Thymus (tissue), 11 donors: ENCODE data around the gene OR2J3. TPM values are rescaled to one million over a fixed set of nuclear protein-coding genes. Genes with fewer than 3 reads are reported as not detected.
"Not testable (repeated sequence)": the region's sequence is repeated elsewhere in the genome, so short reads cannot be mapped to it uniquely, and the experiment has no call there.

ENCODE experiments used
- DNase-seq, 9 donors: peaks; one replicate each; pipeline ENCODE4 v3.0.0-alpha.2; 2013; ENCODE audit warnings: low spot score in 9 of 9, low read depth in 6 of 9, missing footprints in 1 of 9
- H3K27ac ChIP-seq, 2 donors: one replicate each; pipeline ENCODE4 v1.5.1; 2013; ENCODE audit warnings: control low read depth in 1 of 2, low read depth in 1 of 2, low read length in 1 of 2, mild to moderate bottlenecking in 1 of 2, moderate library complexity in 1 of 2
- H3K27me3 ChIP-seq, 2 donors: one replicate each; pipeline ENCODE4 v1.5.1; 2013; ENCODE audit warnings: low read length in 1 of 2; ENCODE audit not compliant: control insufficient read depth in 2 of 2, insufficient read depth in 1 of 2
- H3K36me3 ChIP-seq, 2 donors: one replicate each; pipeline ENCODE4 v1.5.1; 2013; ENCODE audit warnings: low read length in 1 of 2, mild to moderate bottlenecking in 1 of 2, moderate library complexity in 1 of 2; ENCODE audit not compliant: control insufficient read depth in 2 of 2, insufficient read depth in 2 of 2
- H3K4me1 ChIP-seq, 2 donors: one replicate each; pipeline ENCODE4 v1.5.1; 2013; ENCODE audit warnings: low read length in 2 of 2; ENCODE audit not compliant: control insufficient read depth in 2 of 2, insufficient read depth in 2 of 2
- H3K4me3 ChIP-seq, 2 donors: one replicate each; pipeline ENCODE4 v1.5.1; 2013; ENCODE audit warnings: low read length in 2 of 2, control low read depth in 1 of 2, mild to moderate bottlenecking in 1 of 2
- H3K9me3 ChIP-seq, 2 donors: one replicate each; pipeline ENCODE4 v1.5.1; 2013; ENCODE audit warnings: low read length in 1 of 2, mild to moderate bottlenecking in 1 of 2; ENCODE audit not compliant: control insufficient read depth in 2 of 2, insufficient read depth in 1 of 2
- WGBS: extraction: QIAGEN DNeasy Blood & Tissue Kit; methylation state at CpG from one replicate; pipeline ENCODE4 v1.1.7; 2013; 5-methylcytosine and 5-hydroxymethylcytosine counted together
- polyA plus RNA-seq: library from polyadenylated mRNA; stranded (reverse); fragments of 200-250 nt; gene quantifications from one replicate; pipeline ENCODE4 v1.2.3, GENCODE V29; 2013
- total RNA-seq: library from RNA; stranded (reverse); fragments of 120-200 nt; gene quantifications from one replicate; pipeline ENCODE4 v1.2.4, GENCODE V29; 2013
- donor health status: healthy.

The OR2J3 gene
- total and polyA plus RNA-seq, 2 donors = 0.05 TPM; not detected in 1

DNA sequence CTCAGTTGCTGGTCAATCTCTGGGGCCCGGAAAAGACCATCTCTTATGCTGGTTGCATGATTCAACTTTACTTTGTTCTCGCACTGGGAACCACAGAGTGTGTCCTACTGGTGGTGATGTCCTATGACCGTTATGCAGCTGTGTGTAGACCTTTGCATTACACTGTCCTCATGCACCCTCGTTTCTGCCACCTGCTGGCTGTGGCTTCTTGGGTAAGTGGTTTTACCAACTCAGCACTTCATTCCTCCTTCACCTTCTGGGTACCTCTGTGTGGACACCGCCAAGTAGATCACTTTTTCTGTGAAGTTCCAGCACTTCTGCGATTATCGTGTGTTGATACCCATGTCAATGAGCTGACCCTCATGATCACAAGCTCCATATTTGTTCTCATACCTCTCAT lies 4.3 kb downstream of the OR2J3 start:
- no peak for DNase-seq
- H3K27me3 ChIP-seq = peaks cover 0 to 2% of the 10 kb centered on the region in 2 donors
- H3K27ac ChIP-seq = no peak overlapping the region
- H3K9me3 ChIP-seq = no peaks in the 10 kb centered on the region
- no peak overlapping the region for H3K4me3 ChIP-seq
- no peaks in the 10 kb centered on the region for H3K36me3 ChIP-seq
- no peaks in the 10 kb centered on the region for H3K4me1 ChIP-seq
- WGBS = 82% methylated on average over 7 of the region's 7 CpGs

DNA sequence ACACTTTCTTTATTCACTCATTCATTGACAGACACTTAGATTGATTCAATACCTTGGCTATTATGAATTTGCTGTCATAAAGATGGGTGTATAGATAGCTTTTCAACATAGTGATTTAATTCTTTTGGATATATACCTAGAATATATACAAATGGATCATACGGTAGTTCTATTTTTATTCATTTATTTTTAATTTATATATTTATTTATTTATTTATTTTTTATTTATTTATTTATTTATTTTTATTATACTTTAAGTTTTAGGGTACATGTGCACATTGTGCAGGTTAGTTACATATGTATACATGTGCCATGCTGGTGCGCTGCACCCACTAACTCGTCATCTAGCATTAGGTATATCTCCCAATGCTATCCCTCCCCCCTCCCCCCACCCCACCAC lies 7.1 kb downstream of the OR2J3 start:
- H3K27me3 ChIP-seq, H3K4me3 ChIP-seq, DNase-seq, H3K36me3 ChIP-seq, H3K9me3 ChIP-seq, H3K27ac ChIP-seq, H3K4me1 ChIP-seq: not testable (repeated sequence)
- WGBS = 98% methylated on average over 1 of the region's 3 CpGs

DNA sequence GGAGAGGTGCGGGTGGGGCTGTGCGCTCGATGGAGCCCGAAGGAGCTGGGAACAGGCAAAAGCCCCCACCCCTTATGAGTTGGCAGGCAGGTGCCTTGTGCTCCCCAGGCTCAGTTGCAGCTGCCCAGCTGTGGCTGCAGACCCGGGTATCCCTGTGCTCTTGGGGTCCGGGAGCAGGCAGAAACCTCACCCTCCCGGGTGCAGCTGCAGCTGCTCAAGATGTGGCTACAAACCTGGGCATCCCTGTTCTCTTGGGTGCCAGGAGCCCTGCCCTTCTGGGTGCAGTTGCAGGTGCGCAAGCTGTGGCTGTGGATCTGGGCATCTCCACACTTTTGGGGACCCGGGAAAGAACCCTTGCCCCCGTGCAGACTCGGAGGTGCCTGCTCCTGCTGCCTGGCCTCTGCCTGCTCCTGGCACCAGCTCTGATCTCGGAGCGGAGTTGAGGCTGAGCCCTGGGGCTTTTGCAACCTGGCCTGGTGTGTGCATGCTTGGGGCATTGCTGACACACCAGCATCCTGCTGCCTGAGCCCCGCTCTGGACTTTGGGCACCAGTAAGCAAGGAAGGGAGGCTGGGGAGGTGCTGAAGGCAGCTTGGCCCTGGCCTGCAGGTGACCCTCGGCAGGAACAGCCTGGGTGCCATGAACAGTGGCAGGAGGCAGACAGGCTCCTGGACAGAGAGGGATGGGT lies 21.6 kb downstream of the OR2J3 start:
- whole genome bisulfite sequencing = 87% methylated on average over 15 of the region's 15 CpGs
- no peaks in the 10 kb centered on the region for H3K4me1 ChIP-seq
- no peaks in the 10 kb centered on the region for H3K9me3 ChIP-seq
- H3K27ac ChIP-seq = no peak overlapping the region
- no peak for DNase-seq
- no peaks in the 10 kb centered on the region for H3K36me3 ChIP-seq
- H3K4me3 ChIP-seq = no peak overlapping the region
- H3K27me3 ChIP-seq = no peaks in the 10 kb centered on the region

DNA sequence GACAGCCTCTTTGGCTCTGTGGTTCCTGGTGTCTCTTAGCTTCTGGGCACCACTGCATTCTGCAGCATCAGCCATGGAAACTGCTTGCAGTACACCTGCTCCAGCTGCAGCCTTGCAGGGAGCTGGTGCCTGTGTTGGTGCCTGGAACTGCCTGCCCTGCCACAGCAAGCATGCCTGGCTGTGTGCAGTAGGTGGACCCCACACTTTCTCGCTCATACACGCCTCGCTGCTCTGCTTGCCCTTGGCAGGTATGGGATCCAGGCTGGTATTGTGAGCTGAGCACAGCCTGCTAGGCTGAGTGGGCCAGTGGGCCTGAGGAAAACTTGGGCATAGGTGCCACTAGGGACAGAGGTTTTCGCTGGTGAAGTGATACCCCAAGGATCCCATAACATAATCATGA lies 22.8 kb downstream of the OR2J3 start:
- no peaks in the 10 kb centered on the region for H3K4me1 ChIP-seq
- 92% methylated on average over 4 of the region's 4 CpGs for WGBS
- no peaks in the 10 kb centered on the region for H3K36me3 ChIP-seq
- H3K9me3 ChIP-seq = no peaks in the 10 kb centered on the region
- H3K4me3 ChIP-seq = no peak overlapping the region
- no peak overlapping the region for H3K27ac ChIP-seq
- H3K27me3 ChIP-seq = no peaks in the 10 kb centered on the region
- DNase-seq = no peak

DNA sequence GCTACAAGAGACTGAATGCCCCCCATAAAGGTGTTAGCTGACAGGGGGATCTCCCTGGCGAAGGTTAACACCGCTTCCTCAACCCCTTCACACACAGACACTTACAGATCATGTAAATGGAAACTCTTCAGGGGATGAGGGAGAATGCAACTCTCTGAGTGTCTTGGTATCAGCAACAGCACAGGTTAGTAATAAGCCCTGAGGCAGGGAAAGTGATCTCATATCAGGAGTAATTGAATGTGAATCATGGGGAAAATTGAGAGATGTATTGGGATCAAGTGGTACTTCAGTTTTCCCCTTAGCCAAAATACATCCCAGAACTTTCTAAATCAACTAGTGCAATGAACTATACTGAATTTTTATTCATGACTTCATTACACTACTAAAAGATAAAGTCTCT lies 23.8 kb downstream of the OR2J3 start:
- 82% methylated on average over 2 of the region's 2 CpGs for WGBS
- Histone ChIP-seq H3K9me3 (no peaks in the 10 kb centered on the region), H3K36me3 (no peaks in the 10 kb centered on the region), H3K4me3 (no peak overlapping the region), H3K27ac (no peak overlapping the region), H3K27me3 (no peaks in the 10 kb centered on the region), H3K4me1 (no peaks in the 10 kb centered on the region)
- no peak for DNase-seq

DNA sequence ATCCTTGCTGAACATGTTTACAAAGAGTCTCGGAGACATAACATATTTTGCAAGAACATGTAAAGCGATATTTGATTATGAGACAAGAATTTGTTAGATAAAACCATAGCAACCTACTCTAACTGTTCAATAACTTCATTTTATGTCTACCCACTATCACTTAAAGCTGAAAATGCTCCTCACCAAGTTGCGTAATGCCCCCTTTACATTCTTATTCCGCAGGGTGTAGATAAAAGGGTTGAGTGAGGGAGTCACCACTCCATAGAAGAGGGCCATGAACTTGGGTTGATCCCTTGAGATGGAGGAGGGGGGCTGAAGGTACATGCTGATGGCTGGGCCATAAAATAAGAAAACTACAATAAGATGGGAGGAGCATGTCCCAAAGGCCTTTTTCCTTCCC lies 29.9 kb downstream of the OR2J3 start:
- H3K9me3 ChIP-seq = no peaks in the 10 kb centered on the region
- no peaks in the 10 kb centered on the region for H3K36me3 ChIP-seq
- H3K4me3 ChIP-seq = no peak overlapping the region
- no peaks in the 10 kb centered on the region for H3K27me3 ChIP-seq
- 97% methylated on average over 4 of the region's 4 CpGs for WGBS
- no peak overlapping the region for H3K27ac ChIP-seq
- H3K4me1 ChIP-seq = no peaks in the 10 kb centered on the region
- no peak for DNase-seq

DNA sequence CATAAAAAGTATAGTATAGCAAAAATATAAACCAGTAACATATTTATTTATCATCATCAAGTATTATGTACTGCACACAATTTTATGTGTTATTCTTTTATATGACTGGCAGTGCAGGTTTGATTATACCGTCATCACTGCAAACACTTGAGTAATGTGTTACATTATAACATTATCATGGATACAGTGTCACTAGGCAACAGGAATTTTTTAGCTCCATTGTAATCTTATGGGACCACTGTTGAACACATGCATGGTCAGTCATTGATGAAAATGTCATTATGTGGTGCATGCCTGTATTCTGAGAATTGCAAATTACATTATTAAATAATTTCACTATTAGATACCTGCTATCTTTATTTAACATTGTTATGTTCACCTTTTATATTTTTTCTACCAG lies 33.7 kb downstream of the OR2J3 start:
- no peaks in the 10 kb centered on the region for H3K4me1 ChIP-seq
- no peaks in the 10 kb centered on the region for H3K36me3 ChIP-seq
- no peaks in the 10 kb centered on the region for H3K9me3 ChIP-seq
- H3K27ac ChIP-seq = no peak overlapping the region
- H3K27me3 ChIP-seq = no peaks in the 10 kb centered on the region
- DNase-seq = no peak
- 98% methylated on average over 1 of the region's 1 CpG for WGBS
- H3K4me3 ChIP-seq = no peak overlapping the region

DNA sequence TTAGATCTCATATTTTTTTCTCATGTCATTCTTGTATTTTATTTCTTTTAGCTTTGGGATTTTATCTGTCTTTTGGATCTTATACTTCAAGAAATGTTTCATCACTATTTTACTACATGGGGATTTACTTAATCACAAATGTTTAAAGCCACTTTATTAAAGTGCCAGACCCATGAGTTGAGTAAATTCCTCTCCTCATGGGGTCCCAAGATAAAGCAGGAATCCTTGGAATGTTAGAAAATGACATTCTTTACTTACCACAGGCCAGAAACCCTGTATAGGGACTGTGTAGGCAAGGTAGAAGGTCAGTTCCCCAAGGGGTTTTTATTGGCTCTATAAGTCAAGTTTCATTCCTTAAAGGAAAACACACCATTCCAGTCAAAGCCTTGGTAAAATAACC lies 34.5 kb downstream of the OR2J3 start:
- Histone ChIP-seq H3K27ac (no peak overlapping the region), H3K4me1 (no peaks in the 10 kb centered on the region), H3K9me3 (no peaks in the 10 kb centered on the region), H3K27me3 (no peaks in the 10 kb centered on the region), H3K36me3 (no peaks in the 10 kb centered on the region), H3K4me3 (no peak overlapping the region)
- DNase-seq = no peak

DNA sequence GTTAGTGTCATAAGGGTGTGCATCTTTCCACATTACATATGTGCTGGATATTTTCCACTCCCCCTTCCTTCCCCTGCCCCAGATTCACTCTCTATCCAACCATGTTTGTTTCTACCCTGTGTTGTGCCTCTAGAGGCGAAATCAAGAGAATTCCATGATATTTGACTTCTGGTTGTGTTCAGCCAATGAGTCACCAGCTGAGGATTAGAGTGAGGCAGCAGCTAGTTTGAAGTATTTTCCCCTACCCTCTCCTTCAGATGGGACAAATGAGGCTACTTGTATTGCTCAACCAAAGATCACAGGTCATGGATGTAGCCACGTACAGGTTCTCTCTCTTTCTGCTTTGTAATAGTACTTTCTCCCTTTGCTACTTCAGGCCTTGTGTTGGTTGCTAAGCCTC lies 38.3 kb downstream of the OR2J3 start:
- WGBS = 74% methylated on average over 2 of the region's 2 CpGs
- Histone ChIP-seq H3K27ac (no peak overlapping the region), H3K4me1 (no peaks in the 10 kb centered on the region), H3K27me3 (no peaks in the 10 kb centered on the region), H3K9me3 (no peaks in the 10 kb centered on the region), H3K36me3 (no peaks in the 10 kb centered on the region), H3K4me3 (no peak overlapping the region)
- no peak for DNase-seq

DNA sequence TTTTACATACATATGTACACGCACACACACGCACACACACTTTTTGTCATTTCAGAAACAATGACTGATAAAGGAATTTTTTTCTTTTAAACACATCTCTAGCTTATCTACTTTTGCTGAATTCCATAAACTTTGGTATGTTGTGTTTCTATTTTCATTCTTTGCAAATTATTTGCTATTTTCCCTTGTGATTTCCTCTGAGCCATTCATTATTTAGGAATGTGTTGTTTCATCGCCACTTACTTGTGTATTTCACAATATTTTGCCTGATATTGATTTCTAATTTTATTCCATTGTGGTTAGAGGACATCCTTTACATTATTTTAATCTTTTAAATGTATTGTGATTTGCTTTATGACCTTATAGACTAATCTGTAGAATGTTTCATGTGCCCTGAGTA lies 39.2 kb downstream of the OR2J3 start:
- H3K27ac ChIP-seq = no peak overlapping the region
- no peaks in the 10 kb centered on the region for H3K36me3 ChIP-seq
- 97% methylated on average over 3 of the region's 3 CpGs for WGBS
- H3K4me1 ChIP-seq = no peaks in the 10 kb centered on the region
- H3K4me3 ChIP-seq = no peak overlapping the region
- no peak for DNase-seq
- no peaks in the 10 kb centered on the region for H3K9me3 ChIP-seq
- no peaks in the 10 kb centered on the region for H3K27me3 ChIP-seq
